ENCODE measurements around the gene MAST2.

Gene MAST2

DNA sequence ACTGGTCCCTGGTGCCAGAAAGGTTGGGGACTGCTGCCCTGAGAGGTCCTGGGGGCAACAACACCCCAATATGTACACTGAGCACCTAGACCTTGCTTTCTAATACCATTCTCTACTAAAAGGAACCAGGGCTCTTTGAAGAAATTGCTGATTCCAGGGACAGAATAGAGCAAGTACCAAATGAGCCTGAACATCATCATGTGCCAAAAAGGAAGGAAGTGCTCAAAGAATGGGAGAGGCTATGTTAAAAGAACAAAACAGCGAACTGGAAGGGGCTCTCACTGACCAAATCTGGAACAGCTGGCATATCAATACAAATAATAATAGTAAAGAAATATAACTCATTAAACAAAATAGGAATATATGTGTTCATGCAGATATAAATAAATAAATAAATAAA lies 278.2 kb downstream of the MAST2 start:
- Histone ChIP-seq H3K27ac (ENCODE audit: low read depth, low read length) (no peak overlapping the region), H3K9me3 (ENCODE audit: control insufficient read depth in 1 of 2, low read length in 2 of 2) (peaks cover 0 to 5% of the 10 kb centered on the region in 2 donors), H3K9ac (ENCODE audit: low read depth in 1 of 2, low read length in 2 of 2) (no peak overlapping the region), H3K4me1 (ENCODE audit: control insufficient read depth in 1 of 2, insufficient read depth in 2 of 2, low read length in 2 of 2) (no peaks in the 10 kb centered on the region), H3K36me3 (ENCODE audit: control insufficient read depth in 1 of 2, insufficient read depth in 2 of 2, low read length in 2 of 2) (no peaks in the 10 kb centered on the region), H3K4me3 (ENCODE audit: low read depth in 1 of 2, low read length in 2 of 2) (no peak overlapping the region), H3K27me3 (ENCODE audit: control insufficient read depth in 1 of 2, insufficient read depth in 2 of 2, low read length in 2 of 2) (no peaks in the 10 kb centered on the region)

DNA sequence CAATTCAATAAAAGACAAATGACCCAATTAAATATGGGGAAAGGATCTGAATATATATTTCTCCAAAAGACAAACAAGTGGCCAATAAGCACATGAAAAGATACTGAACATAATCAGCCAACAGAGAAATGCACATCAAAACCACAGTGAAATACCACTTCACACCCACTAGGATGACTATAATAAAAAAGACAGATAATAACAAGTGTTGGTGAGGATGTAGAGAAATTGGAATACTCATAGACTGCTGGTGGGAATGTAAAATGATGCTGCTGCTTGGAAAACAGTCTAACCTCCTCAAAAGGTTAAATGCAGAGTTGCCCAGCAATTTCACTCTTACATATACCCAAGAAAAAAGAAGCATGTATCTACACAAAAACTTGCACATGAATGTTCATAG lies 280.2 kb downstream of the MAST2 start:
- Histone ChIP-seq H3K4me1 (ENCODE audit: control insufficient read depth in 1 of 2, insufficient read depth in 2 of 2, low read length in 2 of 2) (no peaks in the 10 kb centered on the region), H3K4me3 (ENCODE audit: low read depth in 1 of 2, low read length in 2 of 2) (no peak overlapping the region), H3K9me3 (ENCODE audit: control insufficient read depth in 1 of 2, low read length in 2 of 2) (peaks cover 0 to 5% of the 10 kb centered on the region in 2 donors), H3K27me3 (ENCODE audit: control insufficient read depth in 1 of 2, insufficient read depth in 2 of 2, low read length in 2 of 2) (no peaks in the 10 kb centered on the region), H3K27ac (ENCODE audit: low read depth, low read length) (no peak overlapping the region), H3K9ac (ENCODE audit: low read depth in 1 of 2, low read length in 2 of 2) (no peak overlapping the region), H3K36me3 (ENCODE audit: control insufficient read depth in 1 of 2, insufficient read depth in 2 of 2, low read length in 2 of 2) (no peaks in the 10 kb centered on the region)

DNA sequence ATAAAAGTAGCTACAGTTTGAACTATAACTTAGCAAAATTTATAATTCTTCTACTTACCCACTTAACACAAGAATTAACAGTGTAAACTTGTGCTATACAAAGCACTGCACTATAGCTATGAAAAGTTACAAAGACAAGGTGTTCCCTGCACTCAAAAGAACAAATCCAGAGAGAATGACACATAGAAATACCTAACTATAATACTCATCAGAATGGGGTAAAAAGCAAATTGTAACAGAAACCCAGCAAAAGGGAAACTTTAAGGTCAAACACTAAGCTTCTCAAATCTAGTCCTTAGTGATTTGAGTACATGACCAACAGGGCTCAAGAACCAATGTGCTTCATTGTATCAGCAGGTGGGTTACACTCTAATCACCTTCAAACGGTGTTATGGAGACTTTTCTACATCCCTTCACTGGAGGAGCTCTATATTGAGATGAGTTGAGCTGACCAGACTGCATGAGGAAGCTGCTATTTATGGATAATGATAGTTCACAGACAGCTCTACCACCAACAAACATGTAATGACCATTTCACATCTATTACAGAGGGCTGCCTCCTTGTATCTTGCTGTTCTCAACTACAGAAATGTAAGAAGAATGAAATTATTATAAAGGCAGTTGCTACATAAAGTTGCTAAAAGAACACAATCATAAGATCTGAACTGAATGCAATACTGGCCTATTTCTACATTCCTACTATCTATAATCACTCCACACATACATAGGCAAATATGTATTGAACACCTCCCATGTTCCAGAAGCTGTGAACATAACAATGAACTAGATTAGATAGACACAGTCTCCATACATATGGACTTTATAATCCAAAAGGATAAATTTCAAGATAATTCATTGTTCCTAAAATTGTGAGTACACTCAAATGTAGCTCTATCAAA lies 281.4 kb downstream of the MAST2 start:
- no peaks in the 10 kb centered on the region for H3K27me3 ChIP-seq (ENCODE audit: control insufficient read depth in 1 of 2, insufficient read depth in 2 of 2, low read length in 2 of 2)
- H3K9ac ChIP-seq (ENCODE audit: low read depth in 1 of 2, low read length in 2 of 2) = no peak overlapping the region
- H3K27ac ChIP-seq (ENCODE audit: low read depth, low read length) = no peak overlapping the region
- peaks cover 0 to 5% of the 10 kb centered on the region in 2 donors for H3K9me3 ChIP-seq (ENCODE audit: control insufficient read depth in 1 of 2, low read length in 2 of 2)
- no peaks in the 10 kb centered on the region for H3K36me3 ChIP-seq (ENCODE audit: control insufficient read depth in 1 of 2, insufficient read depth in 2 of 2, low read length in 2 of 2)
- no peaks in the 10 kb centered on the region for H3K4me1 ChIP-seq (ENCODE audit: control insufficient read depth in 1 of 2, insufficient read depth in 2 of 2, low read length in 2 of 2)
- H3K4me3 ChIP-seq (ENCODE audit: low read depth in 1 of 2, low read length in 2 of 2) = no peak overlapping the region

Measured in duodenal mucosa (tissue), 2 donors.